Heart left ventricle (tissue), 16 donors: ENCODE data around the gene DDB1. TPM values are rescaled to one million over a fixed set of nuclear protein-coding genes. Genes with fewer than 3 reads are reported as not detected.

Experiments
- ATAC-seq, 4 donors: fragments of 200-7000 bp; cut with Tn5 transposase; one replicate each; pipeline ENCODE4 v1.9.1; 2020 to 2022; ENCODE audit warnings: moderate library complexity in 4 of 4, mild to moderate bottlenecking in 3 of 4, moderate number of reproducible peaks in 1 of 4
- DNase-seq, 5 donors: peaks; one replicate each; pipeline ENCODE4 v3.0.0-alpha.2; 2020
- H3K27ac ChIP-seq, 12 donors: fragments of 200-600 bp; sonication (generic) in 4 of 12; one replicate each; pipeline versions ENCODE4 v1.5.0 to v1.8.0; 2016 to 2022; ENCODE audit warnings: mild to moderate bottlenecking in 2 of 12
- H3K27me3 ChIP-seq, 9 donors: fragments of 200-600 bp; sonication (generic) in 2 of 9; one replicate each; pipeline versions ENCODE4 v1.5.1 to v1.8.0; 2016 to 2022; ENCODE audit warnings: mild to moderate bottlenecking in 3 of 9
- H3K36me3 ChIP-seq, 9 donors: fragments of 200-600 bp; sonication (generic) in 2 of 9; one replicate each; pipeline versions ENCODE4 v1.5.0 to v1.8.0; 2018 to 2022; ENCODE audit warnings: mild to moderate bottlenecking in 2 of 9
- H3K4me1 ChIP-seq, 12 donors: fragments of 200-600 bp; sonication (generic) in 4 of 12; one replicate each; pipeline versions ENCODE4 v1.5.0 to v1.8.0; 2016 to 2022; ENCODE audit warnings: mild to moderate bottlenecking in 3 of 12
- H3K4me3 ChIP-seq, 12 donors: fragments of 200-600 bp; sonication (generic) in 4 of 12; one replicate each; pipeline versions ENCODE4 v1.5.0 to v1.8.0; 2017 to 2022; ENCODE audit warnings: mild to moderate bottlenecking in 9 of 12, moderate library complexity in 4 of 12
- H3K9me3 ChIP-seq, 12 donors: fragments of 200-600 bp; sonication (generic) in 4 of 12; one replicate each; pipeline versions ENCODE4 v1.5.0 to v1.8.0; 2016 to 2022; ENCODE audit warnings: mild to moderate bottlenecking in 1 of 12
- CTCF ChIP-seq, 12 donors: fragments of 200-600 bp; sonication (generic) in 4 of 12; IDR thresholded peaks; one replicate each; pipeline versions ENCODE4 v1.5.0 to v1.8.0; 2018 to 2022; ENCODE audit warnings: antibody characterized with exemption in 12 of 12, mild to moderate bottlenecking in 5 of 12
- POLR2A ChIP-seq, 2 donors: fragments of 450-650 bp; IDR thresholded peaks; one replicate each; pipeline ENCODE4 v1.6.1; 2017; ENCODE audit warnings: antibody characterized with exemption in 2 of 2, mild to moderate bottlenecking in 2 of 2, moderate library complexity in 2 of 2
- WGBS, 4 donors: extraction: QIAGEN DNeasy Blood & Tissue Kit in 2 of 4; methylation state at CpG; one replicate each; pipeline versions ENCODE4 v1.1.5 to v1.1.7; 2013 to 2018; 5-methylcytosine and 5-hydroxymethylcytosine counted together
- intact Hi-C, 10 donors: fragments of 100-400 bp; cut with DNase I; formaldehyde crosslinking; loops; one replicate each; pipeline versions ENCODE4 v1.11.1 to v1.14.2; 2022
- long read RNA-seq, 3 donors: library from polyadenylated mRNA; unstranded; transcript quantifications; one replicate each; pipeline ENCODE4 v2.0.0, GENCODE V29; 2020 to 2021
- polyA plus RNA-seq, 2 donors: library from polyadenylated mRNA; stranded (reverse); fragments of 200-250 nt; gene quantifications; one replicate each; pipeline ENCODE4 v1.2.3, GENCODE V29; 2013
- total RNA-seq, 9 donors: library from RNA; depleted of rRNA in 2 of 9; stranded (reverse); fragments of >200 nt in 2 of 9; fragmentation: NEBNext Ultra II Directional in 3 of 9; extraction: Animal tissue kit (Norgen Biotek cat#: 25700) in 3 of 9; gene quantifications; one replicate each; pipeline versions ENCODE4 v1.1.0 to v1.2.4, GENCODE V29; 2016 to 2023
- donor health status: ischemic (EF 13 %, LVEDD 7.1; RV severe dilation, severe dysfunction).
- donor health status: healthy with polysubstance abuse.
- donor health status: DM: no; HTN: yes; CAD: no.
- donor health status: DM: no; HTN: no; CAD: no.
- donor health status: ischemic (EF 25% LVEDD 6.9; RV normal size, moderate dysfunction).
- donor health status: ischemic (EF 25% LVEDD 5.7; RV mildly dilated, moderate dysfunction).
- donor health status: healthy.
- donor health status: DM: yes; HTN: yes; CAD: no.
- donor health status: ischemic (EF 35%, LVEDD 5.7; RV mildly dilated, moderate dysfunction).
- donor health status: nonischemic (EF 11% LVEDD 7.7; RV severe dilation, severe dysfunction).
- donor health status: DM: yes; HTN: yes; CAD: no.
- donor health status: PGD.
- donor health status: ischemic (EF 29% LVEDD 5.4; RV normal size, mild dysfunction).
- donor health status: nonischemic (EF 23%, LVEDD 6.1; RV moderate dilation, normal function).

DDB1 gene
- total RNA-seq (100 to 1,000 TPM; 121 to 156 (median 130) TPM), polyA plus RNA-seq (100 to 1,000 TPM in 1 of 2 donors, 10 to 100 TPM in 1; 78.8 to 158 TPM)
- long read RNA-seq, donor 1, full-length matches to known transcripts, result 162 of 229 reads
- long read RNA-seq, donor 1, partial matches to known transcripts, result 55 of 229 reads
- long read RNA-seq, donor 1, other reads (novel, unspliced or antisense), result 12 of 229 reads
- long read RNA-seq, donor 2, full-length matches to known transcripts, result 398 of 533 reads
- long read RNA-seq, donor 2, partial matches to known transcripts, result 99 of 533 reads
- long read RNA-seq, donor 2, other reads (novel, unspliced or antisense), result 36 of 533 reads
- long read RNA-seq, donor 3, full-length matches to known transcripts, result 189 of 256 reads
- long read RNA-seq, donor 3, partial matches to known transcripts, result 51 of 256 reads
- long read RNA-seq, donor 3, other reads (novel, unspliced or antisense), result 16 of 256 reads

- 0% methylated on average over 13 to 81 of the region's 81 CpGs for WGBS, 4 donors
- TF ChIP-seq POLR2A (IDR thresholded peaks at IDR 0.05), result peak in 1 of 2 donors; percentile 89
- peak in 1 of 12 donors; percentile 21 for TF ChIP-seq CTCF (IDR thresholded peaks at IDR 0.05)
- no peaks in the 10 kb centered on the region for H3K27me3 ChIP-seq
- peak within 1 kb of the TSS; percentile 81 to 96 (median 94) for H3K27ac ChIP-seq
- DNase-seq, result peak; percentile 96 to 98 (median 97)
- peaks cover 0 to 33% (median 20%) of the 10 kb centered on the region in 9 donors for H3K36me3 ChIP-seq
- intact Hi-C loops, result loop anchor here in 4 of 10 donors (1.0 to 10.0 kb wide), 3 partner anchors 28 to 302 kb away; partner anchors contain the start of genes CYB561A3 (in 2 of the 4) and TMEM138 (in 1 of the 4)
- H3K4me3 ChIP-seq, result peak within 1 kb of the TSS; percentile 77 to 100 (median 94)
- H3K9me3 ChIP-seq, result no peaks in the 10 kb centered on the region
- H3K4me1 ChIP-seq, result peaks cover 0 to 52% (median 37%) of the 10 kb centered on the region in 12 donors
- peak; percentile 92 to 98 (median 96) for ATAC-seq
These were observed at the start of gene DDB1, which contains the start of gene TKFC for GRCh38 chr11:61332797-61333549. TSS of gene DDB1 (minus strand) at chr11:61333105. CDS start at chr11:61332968, 137 bp downstream. TSS of gene TKFC (plus strand) at chr11:61333228. CDS start at chr11:61334729, 1,501 bp downstream.

GRCh38 chr11:61380884-61381283 lies 48.0 kb upstream of the DDB1 start:
- 96 to 97% (median 97%) methylated on average over 9 of the region's 9 CpGs for WGBS, 4 donors
- intact Hi-C loops, result loop anchor here in 4 of 10 donors (5.0 to 10.0 kb wide), 2 partner anchors 124 to 126 kb away; no protein-coding TSS in a partner anchor
- H3K4me3 ChIP-seq, result no peak overlapping the region
- H3K27me3 ChIP-seq, result no peaks in the 10 kb centered on the region
- H3K9me3 ChIP-seq, result no peaks in the 10 kb centered on the region
- TF ChIP-seq POLR2A (IDR thresholded peaks at IDR 0.05) (no peak), CTCF (IDR thresholded peaks at IDR 0.05) (no peak)
- no peak overlapping the region for H3K27ac ChIP-seq
- ATAC-seq (no peak), DNase-seq (no peak)
- peaks cover 0 to 12% (median 4%) of the 10 kb centered on the region in 9 donors for H3K36me3 ChIP-seq
- H3K4me1 ChIP-seq, result peaks cover 0 to 19% (median 0%) of the 10 kb centered on the region in 12 donors

GRCh38 chr11:61378713-61379313 lies 45.9 kb upstream of the DDB1 start:
- Histone ChIP-seq H3K4me3 (no peak overlapping the region), H3K9me3 (no peaks in the 10 kb centered on the region), H3K27me3 (no peaks in the 10 kb centered on the region), H3K27ac (peak overlapping the region in 11 of 12 donors; percentile 10 to 51 (median 41)), H3K36me3 (peaks cover 0 to 26% (median 10%) of the 10 kb centered on the region in 9 donors), H3K4me1 (peaks cover 0 to 12% (median 0%) of the 10 kb centered on the region in 12 donors)
- TF ChIP-seq CTCF (IDR thresholded peaks at IDR 0.05), result no peak
- no peak for TF ChIP-seq POLR2A (IDR thresholded peaks at IDR 0.05)
- peak in 2 of 5 donors; percentile 43 to 46 for DNase-seq
- intact Hi-C loops, result no loop called here
- peak; percentile 55 to 95 (median 82) for ATAC-seq
- WGBS, 4 donors, result 87 to 95% (median 90%) methylated on average over 5 of the region's 5 CpGs
